GM12892 (cell line): ENCODE results near the gene RAP2A.

ENCODE experiments used
- POLR2A ChIP-seq: IDR thresholded peaks from 2 replicates; pipeline ENCODE4 v1.6.1; 2011; ENCODE audit warnings: low read depth, low read length, control low read depth
- POLR2AphosphoS5 ChIP-seq: IDR thresholded peaks from 2 replicates; pipeline ENCODE4 v1.6.1; 2011; ENCODE audit warnings: low read depth, low read length, control low read depth

DNA sequence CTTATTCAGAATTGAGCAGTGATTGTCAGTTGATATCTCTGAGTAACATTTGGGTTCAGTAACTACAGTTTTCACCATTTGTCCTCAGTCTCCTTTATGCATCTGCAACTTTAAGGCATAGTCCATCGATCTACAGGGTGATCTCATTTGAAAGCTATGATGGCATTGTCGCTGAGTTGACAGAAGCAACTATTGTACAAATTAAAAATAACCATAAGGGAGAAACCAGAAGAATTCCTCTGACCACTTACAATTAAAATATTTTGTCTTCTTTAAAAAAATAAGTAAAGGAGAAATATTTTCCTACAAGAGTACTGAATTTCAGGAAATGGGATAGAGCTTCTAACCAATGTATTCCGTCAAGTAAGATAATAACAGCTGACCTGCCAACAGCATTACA, 30.6 kb downstream of the RAP2A start:
- no peak for TF ChIP-seq POLR2A
- TF ChIP-seq POLR2AphosphoS5 = no peak
